ENCODE measurements around the gene NUP210. TPM values are rescaled to one million over a fixed set of nuclear protein-coding genes. Genes with fewer than 3 reads are reported as not detected.

Gene NUP210
- total RNA-seq, 1 experiment from 2014 or later = 0.05 TPM

DNA sequence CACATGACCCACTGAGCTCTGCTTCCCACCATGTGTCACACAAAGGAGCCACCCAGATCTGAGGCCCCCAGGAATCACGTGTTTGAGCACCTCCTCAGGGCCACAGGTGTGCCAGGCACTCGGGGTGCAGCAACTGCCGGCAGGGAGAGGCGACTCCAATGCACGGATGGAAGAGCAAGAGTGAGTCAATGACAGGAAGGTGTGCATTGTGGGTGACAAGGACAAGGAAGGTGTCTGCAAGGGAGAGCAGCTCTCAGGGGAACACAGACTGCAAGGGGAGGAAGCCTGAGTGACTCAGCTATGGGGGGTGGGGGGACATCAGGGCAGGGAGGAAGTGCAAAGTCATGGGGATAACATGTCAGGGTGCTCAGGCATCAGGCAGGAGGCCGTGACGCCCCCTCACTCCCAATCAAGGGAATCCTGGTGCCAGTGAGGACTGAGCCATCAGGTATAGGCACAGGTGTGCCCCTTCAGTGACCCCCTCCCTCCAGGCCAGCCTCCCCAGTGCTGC, 67.4 kb downstream of the NUP210 start:
- no peak for DNase-seq (ENCODE audit: low read depth in 1 of 2, low spot score in 2 of 2)
- Histone ChIP-seq H3K27ac (no peak overlapping the region), H3K9me3 (replicated peaks) (no peaks in the 10 kb centered on the region), H3K4me1 (replicated peaks) (peaks cover 5% of the 10 kb centered on the region), H3K36me3 (no peaks in the 10 kb centered on the region), H3K27me3 (replicated peaks) (0 out of 2 replicates have a peak, but pooled peaks cover 4% of the 10 kb centered on the region), H3K4me3 (no peak overlapping the region)

GRCh38 chr3:13349823-13350222, 70.3 kb downstream of the NUP210 start:
- no peak overlapping the region for H3K4me3 ChIP-seq
- no peak overlapping the region for H3K27ac ChIP-seq
- no peaks in the 10 kb centered on the region for H3K9me3 ChIP-seq (replicated peaks)
- H3K4me1 ChIP-seq (replicated peaks) = peaks cover 5% of the 10 kb centered on the region
- no peak for DNase-seq (ENCODE audit: low read depth in 1 of 2, low spot score in 2 of 2)
- no peaks in the 10 kb centered on the region for H3K36me3 ChIP-seq
- 0 out of 2 replicates have a peak, but pooled peaks cover 4% of the 10 kb centered on the region for H3K27me3 ChIP-seq (replicated peaks)

DNA sequence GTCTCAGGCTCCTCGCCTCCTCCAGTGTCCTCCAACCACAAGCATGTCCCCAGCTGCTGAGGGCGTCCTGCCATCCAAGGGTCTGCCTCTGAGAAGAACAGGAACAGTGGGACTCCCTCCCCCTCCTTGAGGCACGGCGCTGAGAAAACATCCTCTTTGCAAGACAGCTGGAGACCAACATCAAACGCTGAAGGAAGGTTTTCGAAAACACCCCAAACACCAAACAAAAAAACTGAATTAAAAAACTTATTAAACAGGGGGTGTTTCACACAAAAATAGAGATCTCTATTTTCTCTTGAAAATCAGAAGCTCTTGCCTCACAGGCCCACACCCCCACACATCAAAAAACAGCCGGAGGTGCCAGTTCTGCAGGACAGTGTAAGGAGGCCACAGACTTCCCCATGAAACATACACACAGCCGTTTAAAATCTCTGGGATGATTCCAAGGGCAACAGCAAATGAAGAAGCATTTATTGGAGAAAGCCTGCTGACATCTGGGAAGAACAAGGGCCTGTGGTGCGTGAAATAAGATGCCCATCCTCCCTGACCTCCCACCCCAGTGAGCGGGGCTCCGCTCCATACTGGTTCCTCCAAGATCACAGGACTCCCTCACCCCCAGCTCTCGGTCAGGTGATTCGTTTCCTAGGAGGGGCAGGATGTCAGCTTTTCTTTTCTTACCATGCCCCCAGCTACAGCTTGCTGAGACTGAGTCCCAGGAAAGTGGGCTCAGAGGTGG, 71.3 kb downstream of the NUP210 start:
- no peak overlapping the region for H3K4me3 ChIP-seq
- no peak overlapping the region for H3K27ac ChIP-seq
- no peaks in the 10 kb centered on the region for H3K9me3 ChIP-seq (replicated peaks)
- peaks cover 5% of the 10 kb centered on the region for H3K4me1 ChIP-seq (replicated peaks)
- DNase-seq (ENCODE audit: low read depth in 1 of 2, low spot score in 2 of 2) = no peak
- 0 out of 2 replicates have a peak, but pooled peaks cover 4% of the 10 kb centered on the region for H3K27me3 ChIP-seq (replicated peaks)
- H3K36me3 ChIP-seq = no peaks in the 10 kb centered on the region

- no peak overlapping the region for H3K27ac ChIP-seq
Observed at GRCh38 chr3:13348100-13348499, 72.0 kb downstream of the NUP210 start.

GRCh38 chr3:13347390-13347950, 72.7 kb downstream of the NUP210 start:
- no peaks in the 10 kb centered on the region for H3K9me3 ChIP-seq (replicated peaks)
- H3K27ac ChIP-seq = no peak overlapping the region
- 0 out of 2 replicates have a peak, but pooled peaks cover 4% of the 10 kb centered on the region for H3K27me3 ChIP-seq (replicated peaks)
- no peak overlapping the region for H3K4me3 ChIP-seq
- H3K4me1 ChIP-seq (replicated peaks) = peaks cover 1% of the 10 kb centered on the region
- H3K36me3 ChIP-seq = no peaks in the 10 kb centered on the region
- no peak for DNase-seq (ENCODE audit: low read depth in 1 of 2, low spot score in 2 of 2)

More at GRCh38 chr3:13348100-13348499, 72.0 kb downstream of the NUP210 start:
- Histone ChIP-seq H3K9me3 (replicated peaks) (no peaks in the 10 kb centered on the region), H3K27me3 (replicated peaks) (0 out of 2 replicates have a peak, but pooled peaks cover 4% of the 10 kb centered on the region), H3K36me3 (no peaks in the 10 kb centered on the region), H3K4me1 (replicated peaks) (peaks cover 5% of the 10 kb centered on the region), H3K4me3 (no peak overlapping the region)
- no peak for DNase-seq (ENCODE audit: low read depth in 1 of 2, low spot score in 2 of 2)

GRCh38 chr3:13346481-13347389, 73.4 kb downstream of the NUP210 start:
- H3K27ac ChIP-seq = no peak overlapping the region
- no peak for DNase-seq (ENCODE audit: low read depth in 1 of 2, low spot score in 2 of 2)
- no peaks in the 10 kb centered on the region for H3K4me1 ChIP-seq (replicated peaks)
- no peaks in the 10 kb centered on the region for H3K36me3 ChIP-seq
- H3K4me3 ChIP-seq = no peak overlapping the region
- 0 out of 2 replicates have a peak, but pooled peaks cover 4% of the 10 kb centered on the region for H3K27me3 ChIP-seq (replicated peaks)
- H3K9me3 ChIP-seq (replicated peaks) = no peaks in the 10 kb centered on the region

- no peak for DNase-seq (ENCODE audit: low read depth in 1 of 2, low spot score in 2 of 2)
- Histone ChIP-seq H3K27ac (no peak overlapping the region), H3K4me3 (no peak overlapping the region), H3K4me1 (replicated peaks) (no peaks in the 10 kb centered on the region), H3K27me3 (replicated peaks) (0 out of 2 replicates have a peak, but pooled peaks cover 4% of the 10 kb centered on the region), H3K36me3 (no peaks in the 10 kb centered on the region), H3K9me3 (replicated peaks) (no peaks in the 10 kb centered on the region)
Observed at GRCh38 chr3:13345772-13346171, 74.3 kb downstream of the NUP210 start.

GRCh38 chr3:13345284-13345683, 74.8 kb downstream of the NUP210 start:
- 0 out of 2 replicates have a peak, but pooled peaks cover 4% of the 10 kb centered on the region for H3K27me3 ChIP-seq (replicated peaks)
- no peaks in the 10 kb centered on the region for H3K36me3 ChIP-seq
- no peak for DNase-seq (ENCODE audit: low read depth in 1 of 2, low spot score in 2 of 2)
- H3K27ac ChIP-seq = no peak overlapping the region
- no peak overlapping the region for H3K4me3 ChIP-seq
- H3K9me3 ChIP-seq (replicated peaks) = no peaks in the 10 kb centered on the region
- H3K4me1 ChIP-seq (replicated peaks) = no peaks in the 10 kb centered on the region

DNA sequence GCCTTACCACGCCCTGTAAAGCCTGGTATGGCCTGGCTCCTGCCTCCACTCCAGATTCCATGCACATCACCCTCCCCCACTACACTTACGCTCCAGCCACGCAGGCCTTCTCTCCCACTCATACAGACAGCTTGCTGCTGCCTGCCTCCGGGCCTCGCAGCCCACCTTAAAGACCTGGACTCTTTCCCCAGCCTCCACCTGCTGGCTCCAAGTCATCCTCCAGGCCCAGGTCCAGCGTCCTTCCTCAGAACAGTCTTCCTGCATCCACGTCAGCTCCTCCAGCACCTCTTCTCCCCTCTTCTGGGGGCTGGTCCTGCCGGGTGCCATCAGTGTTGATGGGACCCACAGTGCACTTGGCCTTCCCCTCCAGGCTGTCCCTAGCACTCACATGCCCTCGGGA, 75.5 kb downstream of the NUP210 start:
- Histone ChIP-seq H3K36me3 (no peaks in the 10 kb centered on the region), H3K4me1 (replicated peaks) (no peaks in the 10 kb centered on the region), H3K9me3 (replicated peaks) (no peaks in the 10 kb centered on the region), H3K27me3 (replicated peaks) (0 out of 2 replicates have a peak, but pooled peaks cover 4% of the 10 kb centered on the region), H3K4me3 (no peak overlapping the region), H3K27ac (no peak overlapping the region)
- no peak for DNase-seq (ENCODE audit: low read depth in 1 of 2, low spot score in 2 of 2)

DNA sequence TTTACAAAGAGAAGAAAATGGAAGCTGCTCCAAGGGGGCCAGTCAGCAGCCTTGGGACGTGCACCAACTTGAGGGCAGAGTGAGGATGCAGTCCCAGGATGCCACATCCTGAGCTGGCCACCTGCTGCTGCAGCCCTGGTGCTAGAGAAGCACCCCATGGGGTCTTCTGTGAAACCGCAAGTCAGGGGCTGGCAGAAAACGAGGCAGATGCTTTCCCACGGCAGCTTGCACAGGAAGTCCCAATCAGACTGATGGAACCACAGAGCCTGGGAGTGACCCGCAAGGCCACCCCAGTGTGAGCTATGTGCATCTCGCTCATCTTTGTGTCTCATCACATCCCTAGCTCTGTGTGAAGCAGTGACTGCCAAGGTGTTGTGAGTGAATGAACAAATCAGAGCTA, 76.5 kb downstream of the NUP210 start:
- 0 out of 2 replicates have a peak, but pooled peaks cover 2% of the 10 kb centered on the region for H3K27me3 ChIP-seq (replicated peaks)

DNA sequence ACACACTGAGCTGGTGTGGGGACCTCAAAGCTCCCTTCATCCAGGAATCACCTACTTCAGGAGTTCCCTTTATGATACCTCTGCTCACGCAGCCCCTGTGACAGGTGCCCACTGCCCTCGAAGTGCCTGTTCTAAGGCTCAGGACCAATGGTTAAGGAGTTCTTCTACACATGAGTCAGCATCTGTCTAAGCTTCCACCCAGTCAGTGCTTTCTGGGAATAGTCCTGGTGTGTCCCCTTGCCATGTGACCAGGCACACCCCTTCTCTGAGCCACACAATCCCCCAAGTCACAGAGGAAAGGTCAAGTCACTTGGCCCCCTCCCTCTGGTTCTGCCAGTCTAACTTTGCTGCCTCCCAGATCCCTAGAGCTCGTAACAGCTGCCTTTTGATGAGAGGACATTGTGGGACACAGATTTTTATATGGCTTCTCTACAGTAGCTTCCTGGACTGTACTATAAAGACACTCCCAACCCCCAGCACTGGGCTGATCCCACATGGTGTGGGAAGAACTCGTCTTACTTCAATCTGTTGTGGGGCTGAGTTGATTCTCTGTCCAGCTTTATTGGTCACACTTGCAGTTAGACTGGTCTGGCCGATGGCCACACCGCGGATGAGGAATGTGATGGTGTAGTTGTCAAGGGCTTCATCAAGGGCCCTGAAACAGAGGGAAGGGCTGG, 78.8 kb downstream of the NUP210 start:
- H3K4me3 ChIP-seq = no peak overlapping the region
- DNase-seq (ENCODE audit: low read depth in 1 of 2, low spot score in 2 of 2) = no peak
- H3K9me3 ChIP-seq (replicated peaks) = no peaks in the 10 kb centered on the region
- H3K27me3 ChIP-seq (replicated peaks) = no peaks in the 10 kb centered on the region
- no peaks in the 10 kb centered on the region for H3K4me1 ChIP-seq (replicated peaks)
- H3K36me3 ChIP-seq = no peaks in the 10 kb centered on the region
- H3K27ac ChIP-seq = no peak overlapping the region

More for the DNA sequence above, 76.5 kb downstream of the NUP210 start:
- no peak for DNase-seq (ENCODE audit: low read depth in 1 of 2, low spot score in 2 of 2)
- Histone ChIP-seq H3K4me1 (replicated peaks) (no peaks in the 10 kb centered on the region), H3K36me3 (no peaks in the 10 kb centered on the region), H3K4me3 (no peak overlapping the region), H3K9me3 (replicated peaks) (no peaks in the 10 kb centered on the region), H3K27ac (no peak overlapping the region)

DNA sequence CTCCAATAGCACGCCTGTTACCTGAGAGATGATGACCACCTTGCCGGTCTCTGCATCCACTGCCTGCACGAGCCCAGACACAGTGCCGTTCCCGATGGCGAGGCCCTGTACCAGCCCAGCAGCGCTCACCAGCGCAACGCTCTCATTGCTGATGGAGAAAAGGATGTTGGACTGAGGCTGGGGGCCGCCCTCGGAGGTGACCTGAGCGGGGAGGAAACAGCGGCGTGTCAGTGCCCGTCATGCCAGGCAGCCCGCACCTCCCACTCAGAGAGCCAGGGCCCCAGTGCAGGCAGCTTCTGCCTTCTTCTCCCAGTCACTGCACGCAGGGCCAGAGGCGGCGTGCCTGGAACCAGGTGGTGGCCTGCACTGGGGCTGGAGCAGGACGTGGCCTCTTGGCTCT, 80.3 kb downstream of the NUP210 start:
- DNase-seq (ENCODE audit: low read depth in 1 of 2, low spot score in 2 of 2) = no peak
- Histone ChIP-seq H3K4me1 (replicated peaks) (no peaks in the 10 kb centered on the region), H3K27ac (no peak overlapping the region), H3K27me3 (replicated peaks) (no peaks in the 10 kb centered on the region), H3K4me3 (no peak overlapping the region), H3K36me3 (no peaks in the 10 kb centered on the region), H3K9me3 (replicated peaks) (no peaks in the 10 kb centered on the region)

DNA sequence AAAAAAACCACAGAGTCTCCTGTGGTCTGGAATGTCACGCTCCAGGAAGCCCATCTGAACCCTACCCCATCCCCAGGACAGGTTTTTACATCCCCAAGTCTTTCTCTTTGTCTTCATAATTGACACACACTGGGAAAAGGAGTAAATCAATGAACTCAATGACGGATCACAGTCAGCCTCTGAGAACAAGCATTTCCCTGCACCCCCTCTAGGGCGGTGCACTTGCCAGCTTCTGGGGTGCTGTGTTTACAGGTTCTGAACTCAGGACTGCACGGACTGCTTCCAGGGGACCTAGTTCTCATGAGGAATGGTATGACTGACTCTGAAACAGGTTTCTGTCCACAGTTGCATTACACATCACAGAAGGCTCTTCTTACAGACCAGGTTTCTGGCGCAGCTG, 81.1 kb downstream of the NUP210 start:
- Histone ChIP-seq H3K27ac (no peak overlapping the region), H3K4me1 (replicated peaks) (no peaks in the 10 kb centered on the region), H3K36me3 (no peaks in the 10 kb centered on the region), H3K4me3 (no peak overlapping the region), H3K27me3 (replicated peaks) (0 out of 2 replicates have a peak, but pooled peaks cover under 1% of the 10 kb centered on the region), H3K9me3 (replicated peaks) (no peaks in the 10 kb centered on the region)
- DNase-seq (ENCODE audit: low read depth in 1 of 2, low spot score in 2 of 2) = no peak
